NT2/D1 (cell line): ENCODE measurements around the gene SAE1.

Experiments used
- DNase-seq: peaks from one replicate; pipeline ENCODE4 v3.0.0-alpha.2; 2011; ENCODE audit warnings: low read depth, low spot score
- H3K27me3 ChIP-seq: 2 replicates; pipeline ENCODE4 v1.6.0; 2011; ENCODE audit warnings: mild to moderate bottlenecking; ENCODE audit not compliant: insufficient read length, insufficient read depth
- H3K36me3 ChIP-seq: 2 replicates; pipeline ENCODE4 v1.6.1; 2011; ENCODE audit warnings: mild to moderate bottlenecking, low read length, mixed read lengths; ENCODE audit not compliant: insufficient read depth, insufficient read length
- H3K4me1 ChIP-seq: 2 replicates; pipeline ENCODE4 v1.5.1; 2011; ENCODE audit not compliant: insufficient read depth, insufficient read length
- H3K4me3 ChIP-seq: 2 replicates; pipeline ENCODE4 v1.5.1; 2011; ENCODE audit warnings: low read depth; ENCODE audit not compliant: insufficient read length
- H3K9ac ChIP-seq: 2 replicates; pipeline ENCODE4 v1.6.0; 2011; ENCODE audit warnings: low read depth; ENCODE audit not compliant: insufficient read length
- H3K9me3 ChIP-seq: 2 replicates; pipeline ENCODE4 v1.5.1; 2011; ENCODE audit warnings: mild to moderate bottlenecking, low read length; ENCODE audit not compliant: insufficient read depth
- SUZ12 ChIP-seq: IDR thresholded peaks from 2 replicates; pipeline ENCODE4 v1.6.1; 2011; ENCODE audit not compliant: insufficient read length, insufficient read depth; ENCODE audit errors: extremely low read depth
- YY1 ChIP-seq: IDR thresholded peaks from 2 replicates; pipeline ENCODE4 v1.6.1; 2011; ENCODE audit not compliant: insufficient read length, insufficient read depth
- ZNF274 ChIP-seq: IDR thresholded peaks from 2 replicates; pipeline ENCODE4 v1.6.1; 2011; ENCODE audit warnings: mild to moderate bottlenecking, low read depth, low read length

SAE1 gene

DNA sequence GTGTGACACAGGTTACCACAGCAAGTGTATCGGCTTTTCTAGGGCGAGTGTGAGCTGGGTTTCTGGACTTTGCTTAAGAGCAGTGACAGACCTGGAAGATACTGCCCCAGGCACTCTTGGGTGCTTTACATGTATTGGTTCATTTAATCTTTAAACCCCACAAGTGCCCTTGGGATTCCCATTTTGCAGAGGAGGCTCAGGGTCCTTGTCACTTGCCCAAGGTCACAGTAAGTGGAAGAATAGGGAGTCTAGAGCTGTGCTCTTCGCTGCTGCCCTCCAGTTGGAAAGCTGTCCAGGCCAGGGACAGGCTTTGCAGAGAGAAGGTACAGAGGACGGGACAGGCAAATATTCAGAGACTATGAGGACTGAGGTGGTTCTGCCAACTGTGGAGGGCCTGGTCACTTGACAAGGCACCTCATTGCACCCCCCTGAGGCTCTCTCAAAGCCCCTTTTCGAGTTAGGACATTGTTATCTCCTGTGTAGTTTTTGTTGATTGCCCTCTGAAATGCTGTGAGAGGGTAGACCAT lies 57.9 kb downstream of the SAE1 start:
- Histone ChIP-seq H3K4me3 (no peak overlapping the region), H3K9ac (no peak overlapping the region), H3K27me3 (no peaks in the 10 kb centered on the region), H3K4me1 (peaks cover 9% of the 10 kb centered on the region), H3K9me3 (no peaks in the 10 kb centered on the region), H3K36me3 (peaks cover 51% of the 10 kb centered on the region)
- no peak for TF ChIP-seq YY1
- TF ChIP-seq ZNF274 = no peak
- no peak for TF ChIP-seq SUZ12
- DNase-seq = no peak

DNA sequence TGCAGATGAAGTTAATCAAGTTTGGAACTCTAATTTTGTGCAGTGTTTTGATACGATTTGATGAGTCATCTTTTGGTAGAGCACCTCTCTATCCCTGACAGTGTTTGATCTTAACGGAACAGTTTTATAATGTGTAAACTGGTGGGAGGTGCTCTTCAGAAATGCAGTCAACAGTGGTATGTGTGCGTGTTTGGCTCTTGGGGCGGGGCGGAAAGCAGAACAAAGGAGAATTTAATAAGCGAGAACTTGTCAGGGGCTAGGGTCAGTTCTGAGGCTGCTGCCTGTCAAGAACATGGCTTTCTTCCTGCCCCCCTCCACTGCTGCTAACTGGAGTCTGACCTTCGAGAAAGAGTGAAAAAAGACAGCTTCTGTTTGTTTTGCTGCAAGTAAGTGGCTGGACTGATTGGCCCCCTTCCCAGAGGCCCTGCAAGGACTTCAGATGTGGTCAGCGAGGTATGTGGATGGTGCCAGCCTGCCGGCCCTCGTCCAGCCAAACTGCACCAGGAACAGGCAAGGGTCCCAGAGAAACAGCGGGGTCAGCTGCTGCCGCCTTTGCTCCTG lies 59.6 kb downstream of the SAE1 start:
- no peaks in the 10 kb centered on the region for H3K27me3 ChIP-seq
- H3K4me3 ChIP-seq = no peak overlapping the region
- H3K4me1 ChIP-seq = peaks cover 9% of the 10 kb centered on the region
- H3K36me3 ChIP-seq = peaks cover 47% of the 10 kb centered on the region
- H3K9me3 ChIP-seq = no peaks in the 10 kb centered on the region
- DNase-seq = no peak
- no peak overlapping the region for H3K9ac ChIP-seq
- TF ChIP-seq SUZ12 = no peak
- no peak for TF ChIP-seq YY1
- TF ChIP-seq ZNF274 = no peak

DNA sequence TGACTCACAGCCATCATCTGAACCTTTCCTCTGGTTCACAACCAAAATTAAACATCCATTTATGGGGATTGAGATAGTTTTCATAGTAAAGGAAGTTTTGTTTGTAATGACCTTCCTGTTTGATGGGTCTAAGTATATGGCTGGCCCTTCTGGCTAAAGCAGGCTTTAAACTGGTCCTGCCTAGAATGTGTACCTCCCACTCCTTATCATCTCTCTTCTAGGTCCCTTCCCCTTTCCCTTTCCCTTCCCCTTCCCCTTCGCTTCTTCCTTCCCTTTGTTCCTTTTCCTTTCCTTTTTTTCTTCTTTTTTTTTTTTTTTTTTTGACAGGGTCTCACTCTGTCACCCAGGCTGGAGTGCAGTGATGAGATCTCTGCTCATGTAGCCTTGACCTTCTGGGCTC lies 64.8 kb downstream of the SAE1 start:
- DNase-seq = no peak
- Histone ChIP-seq H3K9ac (no peak overlapping the region), H3K4me3 (no peak overlapping the region), H3K27me3 (no peaks in the 10 kb centered on the region), H3K4me1 (no peaks in the 10 kb centered on the region), H3K9me3 (no peaks in the 10 kb centered on the region), H3K36me3 (peaks cover 44% of the 10 kb centered on the region)
- TF ChIP-seq ZNF274 (no peak), SUZ12 (no peak), YY1 (no peak)

- Histone ChIP-seq H3K4me1 (no peaks in the 10 kb centered on the region), H3K36me3 (peaks cover 47% of the 10 kb centered on the region), H3K4me3 (no peak overlapping the region), H3K27me3 (no peaks in the 10 kb centered on the region), H3K9me3 (no peaks in the 10 kb centered on the region), H3K9ac (no peak overlapping the region)
- TF ChIP-seq YY1 (no peak), ZNF274 (no peak), SUZ12 (no peak)
- DNase-seq = no peak
Measured at GRCh38 chr19:47197141-47197540, 66.5 kb downstream of the SAE1 start.

GRCh38 chr19:47200530-47200929 lies 69.9 kb downstream of the SAE1 start:
- DNase-seq = no peak
- Histone ChIP-seq H3K36me3 (peaks cover 62% of the 10 kb centered on the region), H3K27me3 (no peaks in the 10 kb centered on the region), H3K4me3 (no peak overlapping the region), H3K9me3 (no peaks in the 10 kb centered on the region), H3K9ac (no peak overlapping the region), H3K4me1 (no peaks in the 10 kb centered on the region)
- TF ChIP-seq YY1 (no peak), SUZ12 (no peak), ZNF274 (no peak)

DNA sequence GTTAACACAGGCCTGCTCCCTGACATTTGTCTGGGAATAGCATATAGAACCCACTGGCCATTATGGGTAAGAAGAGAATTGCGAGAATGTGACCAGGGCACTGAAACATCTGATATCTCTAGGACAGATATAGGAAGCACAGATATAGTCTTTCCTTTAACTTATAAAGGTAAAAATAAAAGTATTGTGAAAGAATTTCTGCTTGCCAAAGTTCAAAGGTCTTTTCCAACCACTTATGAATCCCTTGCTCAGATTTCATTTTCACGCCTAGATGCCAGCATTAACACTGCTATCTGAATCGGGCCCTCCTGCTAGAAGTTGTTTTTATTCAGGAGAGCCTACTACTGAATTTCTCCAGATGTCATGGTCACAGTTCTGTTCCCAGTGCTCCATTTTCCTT lies 72.6 kb downstream of the SAE1 start:
- H3K4me1 ChIP-seq = no peaks in the 10 kb centered on the region
- H3K36me3 ChIP-seq = peaks cover 73% of the 10 kb centered on the region
- TF ChIP-seq SUZ12 (no peak), YY1 (no peak)

GRCh38 chr19:47209319-47210179 lies 78.9 kb downstream of the SAE1 start:
- no peaks in the 10 kb centered on the region for H3K9me3 ChIP-seq
- no peaks in the 10 kb centered on the region for H3K27me3 ChIP-seq
- H3K4me1 ChIP-seq = peaks cover 11% of the 10 kb centered on the region
- H3K36me3 ChIP-seq = peaks cover 70% of the 10 kb centered on the region
- H3K4me3 ChIP-seq = no peak overlapping the region
- no peak overlapping the region for H3K9ac ChIP-seq
- no peak for DNase-seq
- TF ChIP-seq YY1 (no peak), ZNF274 (no peak), SUZ12 (no peak)

More for the DNA sequence above, 72.6 kb downstream of the SAE1 start:
- no peak overlapping the region for H3K4me3 ChIP-seq
- DNase-seq = no peak
- H3K9me3 ChIP-seq = no peaks in the 10 kb centered on the region
- H3K9ac ChIP-seq = no peak overlapping the region
- H3K27me3 ChIP-seq = no peaks in the 10 kb centered on the region

DNA sequence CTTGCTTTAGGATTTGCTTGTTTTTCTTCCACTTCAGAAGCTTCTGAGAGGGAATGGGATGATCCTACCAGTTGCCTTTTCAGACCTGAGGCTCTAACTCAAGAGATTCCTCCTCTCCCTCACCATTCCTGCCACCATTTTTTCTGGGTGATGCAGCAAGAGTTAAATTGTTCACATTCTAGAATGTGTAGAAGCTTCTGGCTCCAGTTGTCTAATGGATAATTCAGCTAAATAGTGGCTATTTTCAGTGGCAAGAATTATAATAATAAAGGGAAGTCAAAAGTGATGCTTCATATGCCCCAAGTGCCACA lies 79.5 kb downstream of the SAE1 start:
- Histone ChIP-seq H3K27me3 (no peaks in the 10 kb centered on the region), H3K36me3 (peaks cover 65% of the 10 kb centered on the region), H3K9me3 (no peaks in the 10 kb centered on the region), H3K4me3 (no peak overlapping the region), H3K9ac (no peak overlapping the region), H3K4me1 (peaks cover 11% of the 10 kb centered on the region)
- TF ChIP-seq ZNF274 (no peak), SUZ12 (no peak), YY1 (no peak)
- DNase-seq = no peak
